Effector memory CD8-positive, alpha-beta T cell (primary cell): ENCODE results near the gene ADAMTS4.
A peak's percentile ranks its signal among the peaks of the same experiment; 100 is the strongest.

ENCODE experiments used
- ATAC-seq: fragments of 150-1000 bp; cut with Tn5 transposase; replicated peaks from 2 replicates; pipeline ENCODE4 v1.10.0; 2021; ENCODE audit warnings: mild to moderate bottlenecking, moderate library complexity
- DNase-seq, 3 experiments: peaks; one replicate each; pipeline ENCODE4 v3.0.0; 2021
- H3K27ac Mint-ChIP-seq, 2 donors: one replicate each; pipeline ENCODE4 v1.8.0; 2022; ENCODE audit warnings: mild to moderate bottlenecking in 2 of 2, mixed read lengths in 2 of 2, moderate library complexity in 2 of 2
- H3K27me3 Mint-ChIP-seq, 2 donors: one replicate each; pipeline ENCODE4 v1.8.0; 2022; ENCODE audit warnings: mixed read lengths in 2 of 2
- H3K36me3 Mint-ChIP-seq: one replicate; pipeline ENCODE4 v1.8.0; 2022; ENCODE audit warnings: mild to moderate bottlenecking, moderate library complexity, mixed read lengths; ENCODE audit not compliant: insufficient read depth
- H3K4me1 Mint-ChIP-seq, 2 donors: one replicate each; pipeline ENCODE4 v1.8.0; 2022; ENCODE audit warnings: low read depth in 2 of 2, mixed read lengths in 2 of 2
- H3K4me3 Mint-ChIP-seq, 2 donors: one replicate each; pipeline ENCODE4 v1.8.0; 2022; ENCODE audit warnings: mild to moderate bottlenecking in 2 of 2, mixed read lengths in 2 of 2, moderate library complexity in 2 of 2
- H3K9me3 Mint-ChIP-seq, 2 donors: one replicate each; pipeline ENCODE4 v1.8.0; 2022; ENCODE audit warnings: mixed read lengths in 2 of 2

ADAMTS4 gene

DNA sequence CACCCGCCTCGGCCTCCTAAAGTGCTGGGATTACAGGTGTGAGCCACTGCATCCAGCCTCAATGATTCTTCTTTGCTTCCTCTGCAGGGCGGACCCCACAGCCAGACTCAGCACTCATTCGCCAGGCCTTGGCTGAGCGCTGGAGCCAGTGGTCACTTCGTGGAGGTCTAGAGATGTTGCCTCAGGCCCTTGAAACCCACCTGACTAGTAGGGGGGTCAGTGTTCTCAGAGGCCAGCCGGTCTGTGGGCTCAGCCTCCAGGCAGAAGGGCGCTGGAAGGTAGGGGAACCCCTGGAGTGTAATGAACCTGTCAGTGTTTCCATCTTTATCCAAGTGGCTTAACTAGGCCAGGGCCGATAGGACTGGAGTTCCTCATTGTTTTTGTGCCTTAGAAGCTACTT lies 29.9 kb downstream of the ADAMTS4 start:
- Mint-ChIP-seq H3K4me1 (peaks cover 35 to 51% of the 10 kb centered on the region in 2 donors), H3K9me3 (no peaks in the 10 kb centered on the region), H3K27ac (peak overlapping the region in 1 of 2 donors; percentile 74), H3K4me3 (no peak overlapping the region), H3K36me3 (peaks cover 55% of the 10 kb centered on the region), H3K27me3 (no peaks in the 10 kb centered on the region)
- DNase-seq, result no peak
- no peak for ATAC-seq

DNA sequence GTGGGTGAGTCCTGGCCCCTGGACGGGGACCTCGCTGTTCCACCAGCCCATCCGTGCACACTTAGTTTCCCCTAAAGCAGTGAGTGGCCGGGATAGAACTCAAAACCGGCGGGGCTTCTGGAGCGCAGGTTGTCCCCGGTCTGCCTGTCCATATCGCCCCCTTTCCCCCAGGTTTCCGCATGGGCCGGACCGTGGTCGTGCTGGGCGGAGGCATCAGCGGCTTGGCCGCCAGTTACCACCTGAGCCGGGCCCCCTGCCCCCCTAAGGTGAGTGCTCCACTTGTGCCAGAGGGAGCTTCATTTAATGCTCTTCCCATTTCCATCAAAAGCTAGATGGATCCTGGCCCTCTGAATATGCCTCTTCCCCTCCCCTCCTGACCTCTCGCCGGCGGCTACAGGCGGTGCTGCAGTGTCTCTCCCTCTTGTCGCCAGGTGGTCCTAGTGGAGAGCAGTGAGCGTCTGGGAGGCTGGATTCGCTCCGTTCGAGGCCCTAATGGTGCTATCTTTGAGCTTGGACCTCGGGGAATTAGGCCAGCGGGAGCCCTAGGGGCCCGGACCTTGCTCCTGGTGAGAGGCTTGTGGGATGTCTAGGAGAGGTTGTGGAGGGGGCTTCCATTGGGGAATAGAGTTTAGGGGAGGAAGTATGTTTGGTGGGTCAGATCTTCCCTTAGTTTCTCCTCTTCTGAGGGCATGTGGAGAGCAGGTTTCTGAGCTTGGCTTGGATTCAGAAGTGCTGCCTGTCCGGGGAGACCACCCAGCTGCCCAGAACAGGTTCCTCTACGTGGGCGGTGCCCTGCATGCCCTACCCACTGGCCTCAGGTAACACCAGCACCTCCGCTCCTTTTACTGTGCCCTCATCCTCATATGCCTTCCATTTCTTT lies 31.9 kb downstream of the ADAMTS4 start:
- peak overlapping the region; percentile 97 to 99 for H3K27ac Mint-ChIP-seq

DNA sequence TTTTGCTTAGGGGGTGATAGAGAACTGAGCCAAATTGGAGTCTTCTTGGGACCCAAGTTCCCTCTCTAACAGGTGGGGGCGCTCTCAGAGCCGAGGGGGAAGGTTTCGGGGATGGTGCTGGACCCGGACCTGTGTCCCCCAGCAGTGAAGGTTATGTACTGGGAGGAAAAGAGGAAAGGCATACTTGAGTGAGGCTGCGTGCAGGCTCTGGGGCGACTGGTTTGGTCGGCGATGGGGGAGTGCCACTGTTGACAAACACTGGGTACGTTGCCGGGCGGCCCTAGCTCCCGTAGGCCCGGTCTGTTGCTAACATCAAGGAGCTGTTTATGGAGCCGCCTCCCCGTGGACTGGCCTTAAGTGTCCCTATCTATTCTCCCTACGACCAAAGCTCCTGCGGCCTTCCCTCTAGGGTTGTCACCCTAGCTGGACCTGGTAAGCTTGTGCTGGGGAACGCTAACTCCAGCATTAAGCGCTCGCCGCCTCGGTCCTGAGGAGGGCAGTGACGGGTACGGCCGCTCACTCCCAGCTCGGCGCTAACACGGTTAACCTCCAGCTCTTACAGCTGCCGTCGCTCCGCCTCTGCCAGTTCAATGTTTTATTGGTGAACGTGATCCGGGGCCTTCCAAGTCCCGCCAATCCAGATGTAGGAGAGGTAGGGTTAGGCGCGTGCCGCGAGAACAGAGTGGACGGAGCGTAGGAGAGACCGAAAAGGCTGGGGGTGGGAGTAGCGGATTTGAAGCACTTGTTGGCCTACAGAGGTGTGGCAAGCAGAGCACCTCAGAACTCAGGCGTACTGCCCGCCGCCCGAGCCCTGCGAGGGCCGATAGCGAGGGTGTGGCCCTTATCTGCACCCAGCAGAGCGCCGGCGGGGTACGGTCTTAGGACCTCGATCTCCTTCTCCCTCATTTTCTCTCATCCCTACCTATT lies 32.8 kb downstream of the ADAMTS4 start, which contains the start of gene PPOX:
Gene PPOX, plus strand, starts transcription at position 685 of the 927 bp plus-strand sequence. CDS start 422 bp downstream, outside the sequence.
- Mint-ChIP-seq H3K36me3 (peaks cover 28% of the 10 kb centered on the region), H3K27ac (peak within 1 kb of the TSS; percentile 97 to 99), H3K4me3 (peak within 1 kb of the TSS; percentile 83 to 95), H3K9me3 (no peaks in the 10 kb centered on the region), H3K27me3 (no peaks in the 10 kb centered on the region), H3K4me1 (peaks cover 42 to 58% of the 10 kb centered on the region in 2 donors)
- ATAC-seq (peak; percentile 88), DNase-seq (peak; percentile 88 to 92 (median 89))

More for the DNA sequence above, 31.9 kb downstream of the ADAMTS4 start:
- H3K36me3 Mint-ChIP-seq, result peaks cover 37% of the 10 kb centered on the region
- H3K9me3 Mint-ChIP-seq, result no peaks in the 10 kb centered on the region
- no peak for DNase-seq
- H3K27me3 Mint-ChIP-seq, result no peaks in the 10 kb centered on the region
- ATAC-seq, result no peak
- peaks cover 36 to 54% of the 10 kb centered on the region in 2 donors for H3K4me1 Mint-ChIP-seq
- peak overlapping the region; percentile 83 to 95 for H3K4me3 Mint-ChIP-seq

DNA sequence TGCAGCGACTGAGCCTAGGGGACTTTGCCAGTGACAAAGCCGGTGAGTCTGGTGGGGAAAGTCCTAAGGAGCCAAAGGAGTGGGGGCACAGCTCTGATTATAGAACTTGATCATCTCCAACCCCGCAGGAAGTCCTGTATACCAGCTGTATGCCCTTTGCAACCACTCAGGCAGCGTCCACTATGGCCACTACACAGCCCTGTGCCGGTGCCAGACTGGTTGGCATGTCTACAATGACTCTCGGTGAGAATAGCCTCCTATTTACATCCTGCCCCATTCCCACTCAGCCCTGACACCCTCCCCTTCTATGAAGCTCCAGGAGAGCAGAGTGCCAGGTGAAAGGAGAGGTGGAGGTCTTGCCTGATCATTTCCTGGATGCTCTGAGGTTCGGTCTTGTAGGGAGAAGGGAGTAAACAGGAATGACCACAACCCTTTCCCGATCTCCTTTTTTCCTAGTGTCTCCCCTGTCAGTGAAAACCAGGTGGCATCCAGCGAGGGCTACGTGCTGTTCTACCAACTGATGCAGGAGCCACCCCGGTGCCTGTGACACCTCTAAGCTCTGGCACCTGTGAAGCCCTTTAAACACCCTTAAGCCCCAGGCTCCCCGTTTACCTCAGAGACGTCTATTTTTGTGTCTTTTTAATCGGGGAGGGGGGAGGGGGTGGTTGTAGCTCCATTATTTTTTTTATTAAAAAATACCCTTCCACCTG lies 33.8 kb downstream of the ADAMTS4 start:
- no peak for DNase-seq
- Mint-ChIP-seq H3K4me1 (peaks cover 44 to 64% of the 10 kb centered on the region in 2 donors), H3K36me3 (peaks cover 26% of the 10 kb centered on the region), H3K27me3 (no peaks in the 10 kb centered on the region), H3K4me3 (peak overlapping the region; percentile 83 to 95), H3K9me3 (no peaks in the 10 kb centered on the region), H3K27ac (peak overlapping the region; percentile 97 to 99)
- ATAC-seq, result no peak

DNA sequence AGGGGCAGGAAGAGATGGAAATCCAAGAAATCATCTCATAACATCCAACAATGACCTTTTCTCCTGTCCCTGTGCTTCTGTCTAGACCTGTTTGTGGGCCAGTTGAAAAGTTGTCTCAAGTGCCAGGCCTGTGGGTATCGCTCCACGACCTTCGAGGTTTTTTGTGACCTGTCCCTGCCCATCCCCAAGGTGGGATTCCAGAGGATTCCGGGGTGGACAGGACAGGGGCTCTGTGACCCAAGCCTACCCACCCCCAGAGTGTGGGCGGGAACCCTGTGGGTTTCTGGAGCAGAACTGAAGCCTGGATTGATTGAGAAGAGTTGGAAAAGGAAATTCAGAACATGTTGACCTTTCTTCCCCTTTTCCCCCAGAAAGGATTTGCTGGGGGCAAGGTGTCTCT lies 35.1 kb downstream of the ADAMTS4 start:
- H3K4me3 Mint-ChIP-seq, result no peak overlapping the region
- H3K4me1 Mint-ChIP-seq, result peaks cover 53 to 69% of the 10 kb centered on the region in 2 donors
- peak overlapping the region; percentile 97 to 99 for H3K27ac Mint-ChIP-seq
- DNase-seq (no peak), ATAC-seq (no peak)
- H3K36me3 Mint-ChIP-seq, result peaks cover 33% of the 10 kb centered on the region
- no peaks in the 10 kb centered on the region for H3K9me3 Mint-ChIP-seq
- no peaks in the 10 kb centered on the region for H3K27me3 Mint-ChIP-seq

DNA sequence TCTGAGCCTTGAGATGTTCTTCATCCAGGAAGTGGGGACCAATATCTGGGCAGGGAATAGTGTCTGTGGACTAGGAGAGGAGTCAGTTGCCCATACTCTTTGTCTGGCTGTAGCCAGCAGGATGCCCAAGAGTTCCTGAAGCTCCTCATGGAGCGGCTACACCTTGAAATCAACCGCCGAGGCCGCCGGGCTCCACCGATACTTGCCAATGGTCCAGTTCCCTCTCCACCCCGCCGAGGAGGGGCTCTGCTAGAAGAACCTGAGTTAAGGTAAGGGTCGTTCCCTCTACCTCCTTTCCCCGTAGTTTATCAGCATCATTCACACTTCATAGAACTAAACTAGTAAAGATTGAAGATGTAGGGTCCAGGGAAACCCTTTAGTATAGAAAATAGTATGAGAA lies 36.0 kb downstream of the ADAMTS4 start:
- H3K4me3 Mint-ChIP-seq, result no peak overlapping the region
- H3K27ac Mint-ChIP-seq, result no peak overlapping the region
- H3K27me3 Mint-ChIP-seq, result no peaks in the 10 kb centered on the region
- no peaks in the 10 kb centered on the region for H3K9me3 Mint-ChIP-seq
- DNase-seq (no peak), ATAC-seq (no peak)
- H3K36me3 Mint-ChIP-seq, result peaks cover 39% of the 10 kb centered on the region
- H3K4me1 Mint-ChIP-seq, result peaks cover 51 to 69% of the 10 kb centered on the region in 2 donors

DNA sequence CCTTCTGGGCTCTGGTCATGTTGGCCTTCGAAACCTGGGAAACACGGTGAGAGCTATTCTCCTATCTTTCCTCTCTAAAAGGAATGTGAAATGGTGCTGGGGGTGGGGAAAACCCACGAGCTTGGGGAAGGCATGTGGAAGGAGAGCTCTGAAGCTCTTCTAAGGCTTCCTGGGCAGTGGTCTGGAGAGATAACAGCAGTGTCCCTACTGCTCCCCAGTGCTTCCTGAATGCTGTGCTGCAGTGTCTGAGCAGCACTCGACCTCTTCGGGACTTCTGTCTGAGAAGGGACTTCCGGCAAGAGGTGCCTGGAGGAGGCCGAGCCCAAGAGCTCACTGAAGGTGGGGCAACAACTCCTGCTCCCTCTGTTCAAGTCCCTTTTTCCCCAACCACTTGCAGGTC lies 36.8 kb downstream of the ADAMTS4 start:
- DNase-seq, result no peak
- H3K36me3 Mint-ChIP-seq, result peaks cover 46% of the 10 kb centered on the region
- peak overlapping the region in 1 of 2 donors; percentile 88 for H3K4me3 Mint-ChIP-seq
- no peak for ATAC-seq
- H3K4me1 Mint-ChIP-seq, result peaks cover 45 to 64% of the 10 kb centered on the region in 2 donors
- H3K9me3 Mint-ChIP-seq, result no peaks in the 10 kb centered on the region
- H3K27me3 Mint-ChIP-seq, result no peaks in the 10 kb centered on the region
- H3K27ac Mint-ChIP-seq, result peak overlapping the region in 1 of 2 donors; percentile 35

DNA sequence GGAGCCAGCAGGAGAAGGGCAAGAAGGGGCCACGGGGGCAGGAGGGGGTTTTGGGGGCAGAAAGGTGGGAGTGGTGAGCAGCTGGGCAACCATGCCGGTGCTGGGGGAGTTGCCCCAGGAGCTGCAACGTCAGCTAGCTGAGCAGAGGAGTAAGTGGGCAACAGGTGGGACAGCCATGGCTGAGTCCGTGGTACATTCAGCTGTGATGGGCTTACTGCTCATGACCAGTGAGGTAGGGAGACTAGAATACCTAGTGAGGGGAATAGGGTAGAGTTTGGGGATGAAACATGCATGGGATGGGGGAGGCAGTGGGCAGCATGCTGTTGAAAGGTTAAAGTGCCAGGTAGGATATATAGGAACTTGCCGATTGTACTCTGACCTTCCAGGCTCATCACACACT lies 37.2 kb downstream of the ADAMTS4 start:
- H3K4me3 Mint-ChIP-seq, result peak overlapping the region in 1 of 2 donors; percentile 88
- peak overlapping the region; percentile 35 to 80 for H3K27ac Mint-ChIP-seq
- no peaks in the 10 kb centered on the region for H3K9me3 Mint-ChIP-seq
- H3K27me3 Mint-ChIP-seq, result no peaks in the 10 kb centered on the region
- no peak for ATAC-seq
- peaks cover 50% of the 10 kb centered on the region for H3K36me3 Mint-ChIP-seq
- DNase-seq, result no peak
- H3K4me1 Mint-ChIP-seq, result peaks cover 42 to 64% of the 10 kb centered on the region in 2 donors

DNA sequence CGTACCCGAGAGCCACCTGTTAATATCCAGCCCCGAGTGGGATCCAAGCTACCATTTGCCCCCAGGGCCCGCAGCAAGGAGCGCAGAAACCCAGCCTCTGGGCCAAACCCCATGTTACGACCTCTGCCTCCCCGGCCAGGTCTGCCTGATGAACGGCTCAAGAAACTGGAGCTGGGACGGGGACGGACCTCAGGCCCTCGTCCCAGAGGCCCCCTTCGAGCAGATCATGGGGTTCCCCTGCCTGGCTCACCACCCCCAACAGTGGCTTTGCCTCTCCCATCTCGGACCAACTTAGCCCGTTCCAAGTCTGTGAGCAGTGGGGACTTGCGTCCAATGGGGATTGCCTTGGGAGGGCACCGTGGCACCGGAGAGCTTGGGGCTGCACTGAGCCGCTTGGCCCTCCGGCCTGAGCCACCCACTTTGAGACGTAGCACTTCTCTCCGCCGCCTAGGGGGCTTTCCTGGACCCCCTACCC lies 38.1 kb downstream of the ADAMTS4 start:
- H3K4me1 Mint-ChIP-seq, result peaks cover 43 to 57% of the 10 kb centered on the region in 2 donors
- H3K36me3 Mint-ChIP-seq, result peaks cover 44% of the 10 kb centered on the region

DNA sequence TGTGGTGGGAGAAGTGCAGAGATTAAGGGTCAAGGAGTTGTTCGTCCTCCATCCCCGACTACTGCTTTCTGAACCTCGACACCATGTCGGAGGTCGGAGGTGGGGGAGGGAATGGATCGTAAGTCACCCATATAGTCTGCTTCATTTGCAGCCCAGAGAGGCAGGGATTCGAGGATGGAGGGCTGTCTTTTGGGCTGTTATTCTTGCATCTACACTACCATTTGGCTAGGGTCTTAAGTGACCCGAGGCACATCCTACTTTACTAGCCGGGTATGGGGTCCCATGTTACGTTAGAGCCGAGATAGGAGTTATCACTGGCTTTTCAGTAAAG lies 39.0 kb downstream of the ADAMTS4 start:
- DNase-seq, result no peak
- Mint-ChIP-seq H3K4me3 (peak overlapping the region; percentile 88 to 91), H3K27me3 (no peaks in the 10 kb centered on the region), H3K9me3 (no peaks in the 10 kb centered on the region), H3K4me1 (peaks cover 46 to 59% of the 10 kb centered on the region in 2 donors), H3K36me3 (peaks cover 38% of the 10 kb centered on the region), H3K27ac (peak overlapping the region; percentile 92 to 95)
- ATAC-seq, result no peak

More for the DNA sequence above, 38.1 kb downstream of the ADAMTS4 start:
- Mint-ChIP-seq H3K9me3 (no peaks in the 10 kb centered on the region), H3K27ac (peak overlapping the region; percentile 49 to 95), H3K4me3 (peak overlapping the region; percentile 88 to 91), H3K27me3 (no peaks in the 10 kb centered on the region)
- ATAC-seq (no peak), DNase-seq (no peak)

DNA sequence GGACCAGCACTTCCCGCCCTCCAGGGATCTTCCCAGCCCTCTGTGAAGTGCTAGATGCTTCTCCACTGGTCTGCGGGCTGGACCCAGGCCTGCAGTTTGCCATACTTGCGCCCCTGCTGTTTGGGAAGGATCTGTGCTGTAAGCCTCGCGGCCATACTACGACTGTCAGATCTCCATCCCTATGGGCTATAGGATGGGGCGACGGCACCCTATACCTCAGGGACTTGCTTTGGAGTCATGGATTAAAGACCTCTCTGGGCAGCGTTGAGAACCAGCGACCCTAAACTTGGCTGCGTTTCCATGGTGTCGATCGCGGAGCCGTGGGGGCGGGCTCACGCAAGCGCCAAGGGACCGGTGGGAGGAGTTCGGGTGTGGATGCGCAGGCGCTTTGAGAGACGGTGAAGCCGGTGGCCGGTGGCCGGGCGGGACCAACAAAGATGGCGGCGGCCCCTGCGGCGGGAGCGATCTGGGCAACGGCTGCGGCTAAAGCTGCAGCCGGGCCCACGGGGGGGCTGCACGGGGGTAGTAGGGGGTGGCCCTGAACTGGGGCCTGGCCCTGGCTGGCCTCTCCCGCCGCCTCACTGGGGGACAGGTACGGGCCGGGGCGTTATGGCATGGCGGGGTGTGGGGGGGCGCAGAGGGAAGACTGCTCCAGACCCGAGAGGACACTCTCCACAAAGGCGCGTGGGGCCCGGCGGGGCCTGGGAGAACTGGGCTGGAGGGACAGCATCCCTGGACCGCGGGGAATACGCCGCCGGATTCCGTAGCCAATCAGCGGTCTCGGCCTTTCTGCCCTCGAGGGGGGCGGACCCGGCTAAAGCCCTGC lies 39.6 kb downstream of the ADAMTS4 start, which contains the start of gene USP21:
Gene USP21, plus strand, starts transcription at position 414 of the 826 bp plus-strand sequence. CDS start 1,141 bp downstream, outside the sequence.
- Mint-ChIP-seq H3K27ac (peak within 1 kb of the TSS; percentile 92 to 95), H3K4me1 (peaks cover 50 to 60% of the 10 kb centered on the region in 2 donors), H3K4me3 (peak within 1 kb of the TSS; percentile 88 to 91), H3K36me3 (peaks cover 36% of the 10 kb centered on the region), H3K27me3 (no peaks in the 10 kb centered on the region), H3K9me3 (no peaks in the 10 kb centered on the region)
- peak; percentile 92 for ATAC-seq
- peak; percentile 91 to 94 (median 92) for DNase-seq
